GM19452 (cell line): ENCODE data around the gene NHS.

Experiments
- ATAC-seq: cut with Tn5 transposase; IDR thresholded peaks from one replicate; pipeline ENCODE4 v1.9.1; 2021; ENCODE audit not compliant: unreplicated experiment

NHS gene

DNA sequence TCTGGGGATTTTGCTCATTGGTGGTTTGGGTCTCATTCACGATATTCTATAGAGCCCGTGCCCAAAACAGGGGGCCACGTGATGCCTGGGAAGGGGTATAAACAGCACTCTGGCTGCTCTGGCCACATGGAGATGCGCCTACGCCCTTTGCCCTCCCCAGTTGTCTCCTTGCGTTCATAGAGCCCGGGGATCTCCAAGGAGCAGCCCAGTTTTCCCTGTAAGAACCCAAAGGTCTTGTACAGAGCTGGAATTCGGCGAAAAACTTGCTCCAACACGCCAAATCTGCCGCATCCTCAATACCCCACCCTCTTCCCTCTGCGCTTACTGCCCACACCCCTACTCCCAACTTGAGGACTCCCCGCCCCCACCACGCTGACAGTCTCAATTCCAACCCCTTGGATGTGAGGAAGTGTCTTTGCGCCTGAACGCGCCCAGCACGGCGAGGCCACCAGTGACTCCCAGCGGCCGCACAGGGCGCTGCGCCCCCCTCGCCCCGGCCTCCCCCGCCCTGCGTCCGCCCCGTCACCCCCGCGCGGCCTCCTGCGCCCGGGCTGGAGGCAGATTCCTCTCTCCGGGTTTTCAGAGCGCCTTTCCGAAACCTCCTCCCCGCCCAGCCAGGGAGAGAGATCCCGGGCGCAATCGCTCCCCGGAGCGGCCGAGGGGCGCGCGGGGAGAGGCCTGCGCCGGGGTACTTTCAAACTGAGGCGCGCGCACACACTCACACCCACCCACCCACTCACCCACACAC lies at the start of gene NHS:
NHS (plus strand) TSS at position 582 of the 748 bp plus-strand sequence. CDS start 558 bp downstream, outside the sequence.
- ATAC-seq: no peak

DNA sequence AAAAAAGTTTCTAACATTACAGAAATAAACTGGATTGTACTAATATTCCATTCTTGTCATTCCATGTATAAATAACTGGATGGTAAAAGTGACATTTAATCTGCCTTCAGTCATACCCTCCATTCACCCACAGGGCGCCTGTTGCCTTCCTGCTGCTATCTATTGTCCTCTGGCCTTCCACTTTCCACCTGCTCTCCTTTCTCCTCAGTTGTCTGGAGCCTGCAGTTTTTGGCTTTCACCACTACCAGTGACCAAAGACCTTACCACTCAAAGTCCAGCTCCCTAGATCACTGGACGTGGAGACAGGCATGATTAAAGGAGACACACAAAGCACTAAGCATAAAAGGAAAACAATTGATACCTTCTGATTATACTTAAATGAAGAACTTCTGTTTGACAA lies 46.2 kb upstream of the NHS start:
- no peak for ATAC-seq

DNA sequence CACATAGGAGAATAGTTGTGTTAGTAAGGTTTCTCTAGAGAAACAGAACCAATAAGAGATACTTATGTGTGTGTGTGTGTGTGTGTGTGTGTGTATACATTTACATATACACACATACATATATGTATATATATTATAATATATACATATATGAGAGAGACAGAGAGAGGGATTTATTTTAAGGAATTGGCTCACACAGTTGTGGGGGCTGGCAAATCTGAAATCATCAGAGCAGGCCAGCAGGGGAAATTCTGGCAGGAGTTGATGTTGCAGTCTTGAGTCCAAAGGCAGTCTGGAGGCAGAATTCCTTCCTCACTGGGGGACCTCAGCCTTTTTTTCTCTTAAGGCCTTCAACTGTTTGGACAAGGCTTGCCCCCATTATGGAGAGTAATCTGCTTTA lies 38.6 kb upstream of the NHS start:
- no peak for ATAC-seq

DNA sequence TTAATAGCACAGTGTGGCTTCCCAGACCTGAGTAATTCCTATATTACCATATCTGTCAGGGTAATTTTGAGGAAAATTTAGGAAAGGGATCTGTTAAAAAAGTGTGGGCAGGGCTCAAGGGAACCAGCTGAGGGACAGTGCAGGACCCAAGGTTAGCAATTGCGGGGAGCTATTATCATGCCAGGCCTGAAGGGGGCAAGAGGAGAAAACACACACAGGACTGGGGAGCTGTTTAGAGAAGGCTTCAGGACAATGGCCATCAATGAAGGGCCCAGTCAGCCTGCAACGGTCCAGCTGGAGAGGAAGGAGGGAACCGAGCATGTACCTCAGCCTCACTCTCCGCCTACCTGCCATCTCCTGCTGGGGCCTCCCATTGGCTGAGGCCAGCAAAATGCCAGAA lies 19.0 kb upstream of the NHS start:
- ATAC-seq: no peak

DNA sequence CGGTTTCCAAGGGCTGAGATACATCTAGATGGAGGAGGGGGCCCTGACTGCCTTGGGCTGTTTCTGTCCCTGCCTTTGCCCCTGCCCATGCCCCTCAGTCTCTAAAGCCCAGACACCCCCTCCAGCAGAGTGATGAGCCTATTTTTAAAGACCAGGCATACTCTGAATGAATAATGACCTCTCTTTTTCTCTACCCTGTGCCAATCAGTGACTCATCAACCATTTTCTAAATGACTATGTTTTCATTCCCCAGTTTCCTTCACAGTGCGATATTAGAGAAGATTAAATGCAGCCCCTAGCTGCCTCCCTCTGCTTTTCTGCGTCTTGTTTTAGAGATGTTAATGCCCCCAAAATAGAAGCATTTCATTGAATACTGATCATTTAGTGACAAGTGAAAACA lies 15.5 kb upstream of the NHS start:
- ATAC-seq: no peak

DNA sequence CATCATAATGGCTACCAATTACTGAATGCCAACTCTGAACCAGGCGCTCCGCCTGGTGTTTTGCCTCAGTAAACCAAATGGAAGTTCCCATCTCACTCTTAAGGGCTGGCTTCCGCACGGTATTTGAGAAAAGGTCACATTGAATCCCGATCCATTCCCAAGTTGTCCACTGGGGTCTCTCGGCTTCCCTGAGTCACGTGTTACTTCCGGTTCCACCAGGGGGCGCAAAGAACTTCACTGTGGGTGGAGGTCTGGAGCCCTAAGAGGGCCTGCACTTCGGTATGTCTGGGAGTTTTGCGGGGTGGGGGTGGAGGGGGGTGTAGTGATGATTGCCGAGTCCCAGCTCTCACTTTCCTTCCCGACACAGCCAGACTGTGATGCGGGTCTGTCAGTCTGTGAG lies 13.4 kb upstream of the NHS start:
- ATAC-seq: no peak

DNA sequence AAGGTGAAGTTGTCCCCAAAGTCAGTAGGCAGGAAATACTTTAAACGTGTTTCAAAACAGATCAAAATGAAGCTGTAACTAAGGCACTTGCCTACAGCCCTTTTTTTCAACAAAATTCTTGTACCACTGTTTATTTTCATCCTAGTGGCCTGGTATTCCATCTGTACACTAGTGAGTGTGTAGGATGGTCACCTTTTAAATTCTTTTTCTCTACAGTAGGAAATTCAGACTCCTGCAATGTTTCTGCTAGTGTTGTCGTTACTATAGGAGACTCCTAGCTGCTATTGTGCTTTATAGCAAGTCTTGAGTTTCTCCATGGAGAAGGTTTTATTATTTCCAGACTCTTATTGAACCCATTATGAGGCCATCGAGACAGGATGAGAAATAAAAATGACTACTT lies 7.0 kb upstream of the NHS start:
- ATAC-seq: no peak

DNA sequence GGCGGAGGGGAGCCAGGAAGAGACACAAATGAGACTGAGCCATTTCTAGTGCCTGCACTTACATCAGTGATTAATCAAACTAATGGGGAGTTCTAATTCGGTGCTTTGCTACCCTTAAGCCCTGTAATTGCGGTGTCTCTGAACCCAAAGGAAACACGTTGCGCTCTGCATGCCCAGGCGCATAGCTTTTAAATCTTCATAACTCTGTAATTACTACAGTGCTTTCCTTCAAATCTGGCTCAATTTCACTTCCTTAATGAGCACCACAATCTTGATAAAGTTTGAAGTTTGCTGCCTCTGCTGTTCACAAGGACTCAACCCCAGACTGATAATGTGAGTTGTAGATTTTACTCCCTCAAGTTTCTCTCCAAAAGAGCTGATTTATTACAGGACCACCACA lies 5.7 kb upstream of the NHS start:
- no peak for ATAC-seq

DNA sequence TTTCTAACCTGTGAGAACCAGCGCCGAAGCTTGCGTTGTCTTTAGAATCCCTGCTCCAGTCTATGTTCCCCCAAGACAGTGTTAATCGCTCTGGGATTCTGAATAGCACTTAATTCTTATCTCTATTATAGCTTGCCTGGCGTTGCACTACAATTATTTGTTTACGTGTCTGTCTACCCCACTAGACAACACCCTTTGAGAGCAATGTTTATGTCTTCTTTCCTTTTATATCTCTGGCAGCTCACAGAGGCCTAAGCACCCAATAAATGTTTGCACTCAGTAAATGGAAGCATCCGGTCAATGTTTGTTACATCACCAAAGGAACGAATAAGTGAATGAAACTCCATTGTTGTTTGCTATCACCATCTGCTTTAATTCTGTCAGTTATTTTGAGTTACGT lies 4.8 kb upstream of the NHS start:
- no peak for ATAC-seq

DNA sequence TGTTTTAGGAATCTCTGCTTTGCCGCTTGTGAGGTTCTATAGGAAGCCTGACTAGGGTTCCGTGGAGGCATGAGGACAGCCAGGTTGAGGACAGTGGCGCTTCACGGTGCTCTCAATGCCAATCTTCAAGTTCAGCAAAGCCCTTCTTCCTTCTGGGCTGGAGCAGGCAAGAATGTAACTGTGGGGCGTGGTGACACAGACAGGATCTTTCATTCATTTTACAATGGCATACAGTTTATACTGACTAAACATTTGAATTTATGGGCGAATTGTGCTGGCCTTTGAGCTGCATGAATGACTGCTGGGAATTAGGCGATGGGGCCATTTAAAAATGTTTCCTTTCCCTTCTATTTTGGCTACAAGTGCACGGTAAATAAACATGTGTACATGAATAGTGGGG lies 2.9 kb upstream of the NHS start:
- no peak for ATAC-seq

DNA sequence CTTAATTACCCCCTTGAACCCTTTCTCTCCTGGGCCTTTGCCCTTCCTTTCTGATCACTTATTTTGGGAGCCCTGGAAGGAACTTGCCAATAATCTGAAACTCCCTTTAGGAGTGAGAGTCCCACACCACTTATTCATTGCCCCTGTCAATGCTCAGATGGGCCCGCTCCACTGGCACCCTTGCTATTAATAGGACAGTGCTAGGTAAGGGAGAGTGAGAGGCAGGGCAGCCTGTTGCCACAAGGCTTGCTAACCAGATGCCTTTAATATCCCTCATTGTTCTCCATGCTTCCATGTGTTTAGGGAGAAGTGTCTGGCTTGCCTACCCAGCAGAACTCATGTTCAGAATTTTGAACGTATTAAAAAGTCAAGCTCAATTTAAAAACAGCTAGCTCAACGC lies 1.7 kb upstream of the NHS start:
- no peak for ATAC-seq

DNA sequence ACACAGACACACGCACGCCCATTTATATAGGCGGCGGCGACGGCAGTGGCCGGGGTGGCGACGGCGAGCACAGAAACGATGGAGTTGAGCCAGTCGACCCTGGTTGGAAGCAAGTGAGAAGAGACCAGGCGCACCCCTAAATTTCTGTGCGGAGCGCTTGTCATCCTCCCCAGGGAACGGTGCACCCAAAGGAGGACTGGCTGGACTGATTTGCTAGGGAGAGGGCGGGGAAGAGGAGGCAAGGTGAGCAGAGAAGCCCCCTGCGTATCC lies 302 bp downstream of the NHS start:
- no peak for ATAC-seq

DNA sequence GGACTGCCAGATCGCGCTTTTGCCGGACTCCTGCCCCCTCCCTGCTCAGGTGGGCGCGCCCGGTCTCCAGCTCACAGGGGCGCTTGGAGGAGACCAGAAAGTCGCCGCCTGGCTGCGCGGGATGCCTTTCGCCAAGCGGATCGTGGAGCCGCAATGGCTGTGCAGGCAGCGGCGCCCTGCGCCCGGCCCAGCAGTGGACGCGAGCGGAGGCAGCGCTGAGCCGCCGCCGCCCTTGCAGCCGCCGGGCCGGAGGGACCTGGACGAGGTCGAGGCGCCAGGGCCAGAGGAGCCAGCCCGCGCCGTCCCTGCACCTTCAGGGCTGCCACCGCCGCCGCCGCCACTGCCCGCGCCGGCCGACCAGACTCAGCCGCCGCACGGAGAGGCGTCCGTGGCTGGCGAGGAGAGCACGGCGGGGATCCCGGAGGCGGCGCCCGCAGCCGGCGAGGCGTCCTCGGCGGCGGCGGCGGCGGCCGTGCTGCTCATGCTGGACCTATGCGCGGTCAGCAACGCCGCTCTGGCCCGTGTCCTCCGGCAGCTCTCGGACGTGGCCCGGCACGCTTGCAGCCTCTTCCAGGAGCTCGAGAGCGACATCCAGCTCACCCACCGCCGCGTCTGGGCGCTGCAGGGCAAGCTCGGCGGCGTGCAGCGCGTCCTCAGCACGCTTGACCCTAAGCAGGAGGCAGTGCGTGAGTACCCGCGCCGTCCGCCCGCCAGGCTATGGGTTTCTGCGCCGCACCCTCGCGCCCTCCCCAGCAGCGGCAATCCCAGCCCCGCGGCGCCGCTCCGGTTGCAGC lies 834 bp downstream of the NHS start:
- ATAC-seq: no peak

DNA sequence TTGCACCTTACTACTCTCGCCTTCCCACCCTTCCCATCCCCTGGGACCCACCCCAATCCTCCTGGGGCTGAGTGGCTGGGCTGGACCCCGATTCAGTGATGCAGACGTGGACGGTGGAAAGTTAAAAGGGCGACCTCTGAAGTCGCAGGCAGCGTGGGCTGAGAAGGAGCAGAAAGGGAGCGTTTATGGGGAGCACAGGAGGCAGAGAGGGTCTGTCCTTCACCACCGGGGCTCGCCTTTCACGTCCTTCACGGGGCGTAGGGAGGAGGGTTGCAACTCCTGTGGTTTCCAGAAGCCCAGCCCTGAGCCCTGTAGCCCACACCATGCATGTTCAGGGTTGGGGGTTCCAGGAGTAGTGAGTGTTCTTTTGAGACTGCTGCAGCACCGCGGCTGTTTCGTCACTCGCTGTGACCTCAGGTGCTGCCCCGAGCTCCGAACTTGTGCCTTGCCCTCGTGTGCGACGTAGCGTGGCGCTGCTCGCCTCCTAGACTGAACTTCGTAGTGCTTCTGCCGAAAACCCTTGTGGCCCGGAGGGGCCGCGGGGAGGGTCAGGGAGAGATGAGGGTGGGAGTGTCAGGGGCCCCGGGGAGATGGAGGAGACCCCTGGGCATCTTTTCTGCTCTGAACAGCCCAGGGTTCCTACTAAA lies 1.6 kb downstream of the NHS start:
- ATAC-seq: no peak

DNA sequence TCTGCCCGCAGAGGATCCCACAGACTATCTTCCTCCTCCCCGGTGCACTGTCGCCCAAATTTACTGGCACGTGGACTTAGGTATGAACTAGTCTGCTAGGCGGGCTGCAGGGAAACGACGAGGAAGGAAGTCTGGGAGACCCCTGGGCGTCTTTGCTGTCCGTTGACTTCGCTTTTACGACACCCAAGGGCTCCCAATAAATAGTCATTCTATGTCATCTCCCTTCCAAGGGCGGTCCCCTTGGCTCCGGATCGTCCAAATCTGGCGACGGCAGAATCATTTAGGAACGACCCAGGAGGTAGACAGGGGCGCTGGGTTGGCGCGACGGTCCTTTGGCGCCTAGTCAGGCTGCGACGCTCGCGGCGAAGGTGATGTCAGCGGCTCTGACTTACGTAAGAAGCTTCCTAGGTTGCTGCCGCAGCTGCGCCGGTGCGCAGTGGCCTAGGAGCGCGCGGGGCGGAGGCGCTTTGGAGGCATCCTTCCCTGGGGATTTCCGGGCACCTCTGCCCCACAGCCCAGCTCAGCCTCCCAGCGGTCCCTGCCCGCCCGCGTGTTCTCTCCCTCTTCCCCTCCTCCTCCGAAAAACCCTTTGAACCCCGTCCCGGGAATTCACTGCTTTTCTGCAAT lies 2.2 kb downstream of the NHS start:
- no peak for ATAC-seq

DNA sequence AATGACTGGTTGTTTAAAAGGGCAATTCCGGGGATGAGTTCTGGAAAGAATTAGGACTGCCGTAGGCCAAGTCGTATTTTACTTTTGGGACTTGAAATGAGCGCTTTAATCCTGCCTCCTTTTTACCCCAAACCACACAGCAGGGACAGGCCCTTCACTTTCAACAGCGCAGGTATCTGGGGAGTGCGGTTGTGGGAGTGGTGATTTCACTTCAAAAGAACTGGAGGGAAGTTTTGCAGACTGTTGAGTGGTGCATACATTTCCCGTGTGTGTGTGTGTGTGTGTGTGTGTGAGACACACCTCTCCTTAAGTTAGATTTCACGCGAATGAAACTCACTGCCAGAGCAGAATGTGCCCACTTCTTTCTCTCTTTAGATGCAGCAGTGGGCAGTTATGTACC lies 2.8 kb downstream of the NHS start:
- ATAC-seq: no peak

DNA sequence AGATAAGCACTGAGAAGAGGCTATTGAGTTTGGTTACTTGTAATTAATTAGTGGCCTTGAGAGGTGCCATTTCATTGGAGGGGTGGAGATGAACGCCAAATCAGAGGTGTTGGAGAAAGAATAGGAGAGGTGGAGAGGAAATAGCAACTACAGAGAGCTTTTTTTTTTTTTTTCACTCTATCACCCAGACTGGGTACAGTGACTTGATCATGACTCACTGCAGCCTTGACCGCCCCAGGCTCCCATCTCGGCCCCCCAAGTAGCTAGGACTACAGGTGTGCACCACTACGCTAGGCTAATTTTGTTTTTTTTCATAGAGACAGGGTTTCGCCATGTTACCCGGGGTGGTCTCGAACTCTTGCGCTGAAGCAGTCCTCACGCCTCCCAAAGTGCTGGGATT lies 5.2 kb downstream of the NHS start:
- no peak for ATAC-seq

DNA sequence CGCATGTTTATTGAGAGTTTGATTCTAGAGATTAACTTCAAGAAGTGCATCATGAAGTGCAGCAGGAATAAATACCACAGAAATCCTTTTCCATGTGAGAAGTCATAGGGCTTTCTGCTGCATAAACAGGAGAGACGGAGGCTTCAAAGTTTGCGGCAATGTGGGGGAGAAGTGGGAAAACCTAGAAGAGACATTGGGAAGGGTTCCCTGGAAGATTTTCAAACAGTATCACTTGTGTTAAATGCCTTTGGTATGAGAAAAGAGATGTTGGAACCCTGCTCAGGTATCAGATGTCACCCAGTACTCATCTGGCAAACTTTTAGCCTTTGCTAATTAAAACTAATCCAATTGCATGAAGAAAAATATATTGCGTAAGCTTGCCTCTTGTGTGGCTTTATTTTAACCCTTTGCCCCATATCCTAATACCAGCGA lies 15.4 kb downstream of the NHS start:
- no peak for ATAC-seq

DNA sequence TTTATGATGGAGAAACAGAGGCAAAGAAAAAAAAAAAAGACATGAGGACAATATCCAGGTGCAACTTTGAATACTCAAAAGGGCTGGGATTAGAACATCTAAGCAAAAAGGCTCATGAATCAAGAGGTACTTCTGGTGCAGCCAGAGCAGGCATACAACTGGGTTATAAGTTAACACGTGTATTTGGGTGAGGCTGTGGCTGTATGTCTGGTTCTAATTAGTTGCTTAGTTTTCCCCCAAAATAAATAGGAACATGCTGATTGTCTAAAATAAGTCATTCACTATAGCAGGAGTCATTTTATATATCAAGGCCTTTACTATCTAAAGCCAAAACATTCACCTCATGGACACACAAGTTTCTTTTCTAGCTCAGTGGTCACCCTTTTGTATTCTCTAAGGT lies 20.2 kb downstream of the NHS start:
- ATAC-seq: no peak

DNA sequence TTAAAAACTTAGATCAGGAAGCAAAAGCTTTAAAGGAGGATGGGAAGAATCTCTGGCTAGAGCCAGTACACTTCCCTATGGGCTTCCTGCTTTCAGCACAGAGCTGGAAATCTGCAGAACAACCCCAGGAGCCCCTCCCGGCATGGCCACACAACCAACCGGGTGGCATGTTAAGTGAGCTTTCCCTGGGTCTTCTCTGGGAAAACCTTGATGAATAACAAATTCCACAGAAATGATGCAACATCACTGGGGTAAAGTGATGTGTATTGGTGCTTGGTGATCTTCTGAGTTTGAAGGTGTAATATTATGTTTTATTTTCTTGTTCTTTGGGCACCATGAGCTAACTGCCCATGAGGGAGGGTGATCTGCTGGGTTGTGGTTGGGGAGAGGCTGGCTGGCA lies 22.1 kb downstream of the NHS start:
- no peak for ATAC-seq

DNA sequence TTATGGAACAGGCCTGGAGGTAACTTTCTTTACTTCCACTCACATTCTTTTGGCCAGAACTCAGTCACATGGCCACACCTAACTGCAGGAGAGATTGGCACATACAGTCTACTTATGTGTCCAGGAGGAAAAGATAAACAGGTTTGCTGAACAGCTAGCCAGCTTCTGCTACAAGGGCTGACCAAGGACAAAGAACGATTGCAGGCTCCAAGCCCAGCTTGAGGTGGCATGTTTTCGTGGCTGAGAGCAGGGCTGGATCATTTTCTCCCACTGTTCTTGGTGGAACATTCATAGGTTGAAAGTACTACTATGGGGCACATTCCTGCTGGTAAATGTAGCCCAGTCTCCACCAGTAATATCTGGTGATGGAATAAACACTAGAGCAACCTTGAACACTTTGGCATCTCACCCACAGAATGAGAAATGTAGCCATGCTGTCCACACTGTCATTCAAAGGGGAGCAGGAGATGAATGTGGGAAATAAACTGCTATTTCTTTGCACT lies 28.2 kb downstream of the NHS start:
- ATAC-seq: no peak

DNA sequence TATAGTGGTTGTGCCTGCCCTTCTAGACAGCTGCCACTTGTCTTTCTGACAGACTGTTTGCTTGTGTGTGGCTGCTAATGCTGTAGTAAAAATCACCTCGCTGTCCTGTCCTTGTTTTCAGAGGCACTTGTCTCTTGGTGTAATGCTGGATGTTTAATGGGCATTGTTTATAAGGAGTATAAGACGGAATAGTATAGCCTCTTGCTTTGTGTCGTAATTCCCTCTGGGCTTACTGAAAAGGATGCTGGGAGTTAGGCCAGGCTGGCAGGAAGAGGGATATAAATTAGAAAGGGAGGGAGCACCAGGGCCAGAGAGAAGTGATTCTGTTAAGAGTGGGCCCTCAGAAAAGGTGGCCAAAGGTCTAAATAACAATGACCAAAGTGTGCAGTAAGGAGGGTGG lies 29.0 kb downstream of the NHS start:
- no peak for ATAC-seq
